Smooth muscle cell (in vitro differentiated cells): ENCODE results near the gene MAPK11. TPM values are rescaled to one million over a fixed set of nuclear protein-coding genes. Genes with fewer than 3 reads are reported as not detected.

ENCODE experiments used
- DNase-seq: peaks from one replicate; lab custom pipeline; 2025; ENCODE audit not compliant: unreplicated experiment; lab: John Stamatoyannopoulos, UW
- H2AFZ ChIP-seq: fragments of 200-600 bp; sonication (generic); 2 replicates; pipeline ENCODE4 v1.6.0; 2016; ENCODE audit warnings: antibody characterized with exemption, low read depth, mild to moderate bottlenecking
- H3F3A ChIP-seq: fragments of 200-600 bp; sonication (generic); 2 replicates; pipeline ENCODE4 v1.6.0; 2017; ENCODE audit warnings: antibody characterized with exemption, low read depth
- H3K27ac ChIP-seq: fragments of 200-600 bp; sonication (generic); 2 replicates; pipeline ENCODE4 v1.5.1; 2016; ENCODE audit warnings: low read depth, mild to moderate bottlenecking
- H3K27me3 ChIP-seq: fragments of 200-600 bp; sonication (generic); 2 replicates; pipeline ENCODE4 v1.6.1; 2016; ENCODE audit warnings: low read depth, mild to moderate bottlenecking
- H3K36me3 ChIP-seq: fragments of 200-600 bp; sonication (generic); 2 replicates; pipeline ENCODE4 v1.5.1; 2016; ENCODE audit warnings: low read depth
- H3K4me1 ChIP-seq: fragments of 200-600 bp; sonication (generic); 2 replicates; pipeline ENCODE4 v1.5.1; 2016; ENCODE audit warnings: low read depth
- H3K4me2 ChIP-seq: fragments of 200-600 bp; sonication (generic); 2 replicates; pipeline ENCODE4 v1.6.0; 2016; ENCODE audit warnings: mild to moderate bottlenecking
- H3K4me3 ChIP-seq: fragments of 200-600 bp; sonication (generic); 2 replicates; pipeline ENCODE4 v1.5.1; 2016; ENCODE audit warnings: mild to moderate bottlenecking
- H3K79me2 ChIP-seq: fragments of 200-600 bp; sonication (generic); 2 replicates; pipeline ENCODE4 v1.6.0; 2016; ENCODE audit warnings: low read depth, mild to moderate bottlenecking
- H3K9ac ChIP-seq: fragments of 200-600 bp; sonication (generic); 2 replicates; pipeline ENCODE4 v1.6.0; 2016; ENCODE audit warnings: low read depth
- H3K9me3 ChIP-seq: fragments of 200-600 bp; sonication (generic); replicated peaks from 2 replicates; pipeline ENCODE4 v1.5.1; 2016; ENCODE audit warnings: low read depth
- H4K20me1 ChIP-seq: fragments of 200-600 bp; sonication (generic); 2 replicates; pipeline ENCODE4 v1.6.0; 2016; ENCODE audit warnings: low read depth
- WGBS: methylation state at CpG from one replicate; pipeline ENCODE4 v1.1.7; 2016; ENCODE audit warnings: low lambda C conversion rate; 5-methylcytosine and 5-hydroxymethylcytosine counted together
- polyA plus RNA-seq: library from polyadenylated mRNA; unstranded; fragments of >200 nt; fragmentation: Nextera tagmentation; extraction: Ambion mirVana; gene quantifications from 2 replicates; pipeline ENCODE4 v1.2.1, GENCODE V29; 2016
- total RNA-seq: library from RNA; depleted of rRNA; stranded (reverse); fragments of >200 nt; gene quantifications from 2 replicates; pipeline ENCODE4 v1.2.3, GENCODE V29; 2014
- TF ChIP-seq, protein P1 (sequence below): fragments of 200-600 bp; sonication (generic); IDR thresholded peaks from 2 replicates; pipeline ENCODE4 v1.5.1; 2017; ENCODE audit warnings: borderline replicate concordance, mild to moderate bottlenecking, antibody characterized with exemption; ENCODE audit not compliant: insufficient read depth, poor library complexity, severe bottlenecking

MAPK11 gene
- total and polyA plus RNA-seq, 2 experiments from 2014 or later, result 0.65 to 4.2 TPM

- Histone ChIP-seq H4K20me1 (no peaks in the 10 kb centered on the region), H3K9ac (no peak overlapping the region), H3K9me3 (no peaks in the 10 kb centered on the region), H3K79me2 (no peaks in the 10 kb centered on the region), H2AFZ (no peak overlapping the region), H3K27ac (no peak overlapping the region), H3K4me3 (no peak overlapping the region), H3K36me3 (no peaks in the 10 kb centered on the region), H3K4me2 (no peak overlapping the region), H3K27me3 (no peaks in the 10 kb centered on the region), H3K4me1 (no peaks in the 10 kb centered on the region), H3F3A (no peaks in the 10 kb centered on the region)
- TF ChIP-seq, protein P1, sequence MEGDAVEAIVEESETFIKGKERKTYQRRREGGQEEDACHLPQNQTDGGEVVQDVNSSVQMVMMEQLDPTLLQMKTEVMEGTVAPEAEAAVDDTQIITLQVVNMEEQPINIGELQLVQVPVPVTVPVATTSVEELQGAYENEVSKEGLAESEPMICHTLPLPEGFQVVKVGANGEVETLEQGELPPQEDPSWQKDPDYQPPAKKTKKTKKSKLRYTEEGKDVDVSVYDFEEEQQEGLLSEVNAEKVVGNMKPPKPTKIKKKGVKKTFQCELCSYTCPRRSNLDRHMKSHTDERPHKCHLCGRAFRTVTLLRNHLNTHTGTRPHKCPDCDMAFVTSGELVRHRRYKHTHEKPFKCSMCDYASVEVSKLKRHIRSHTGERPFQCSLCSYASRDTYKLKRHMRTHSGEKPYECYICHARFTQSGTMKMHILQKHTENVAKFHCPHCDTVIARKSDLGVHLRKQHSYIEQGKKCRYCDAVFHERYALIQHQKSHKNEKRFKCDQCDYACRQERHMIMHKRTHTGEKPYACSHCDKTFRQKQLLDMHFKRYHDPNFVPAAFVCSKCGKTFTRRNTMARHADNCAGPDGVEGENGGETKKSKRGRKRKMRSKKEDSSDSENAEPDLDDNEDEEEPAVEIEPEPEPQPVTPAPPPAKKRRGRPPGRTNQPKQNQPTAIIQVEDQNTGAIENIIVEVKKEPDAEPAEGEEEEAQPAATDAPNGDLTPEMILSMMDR, result no peak
- DNase-seq, result no peak
- 93% methylated on average over 18 of the region's 18 CpGs for WGBS
Measured at GRCh38 chr22:50315289-50316113, 45.3 kb upstream of the MAPK11 start.

DNA sequence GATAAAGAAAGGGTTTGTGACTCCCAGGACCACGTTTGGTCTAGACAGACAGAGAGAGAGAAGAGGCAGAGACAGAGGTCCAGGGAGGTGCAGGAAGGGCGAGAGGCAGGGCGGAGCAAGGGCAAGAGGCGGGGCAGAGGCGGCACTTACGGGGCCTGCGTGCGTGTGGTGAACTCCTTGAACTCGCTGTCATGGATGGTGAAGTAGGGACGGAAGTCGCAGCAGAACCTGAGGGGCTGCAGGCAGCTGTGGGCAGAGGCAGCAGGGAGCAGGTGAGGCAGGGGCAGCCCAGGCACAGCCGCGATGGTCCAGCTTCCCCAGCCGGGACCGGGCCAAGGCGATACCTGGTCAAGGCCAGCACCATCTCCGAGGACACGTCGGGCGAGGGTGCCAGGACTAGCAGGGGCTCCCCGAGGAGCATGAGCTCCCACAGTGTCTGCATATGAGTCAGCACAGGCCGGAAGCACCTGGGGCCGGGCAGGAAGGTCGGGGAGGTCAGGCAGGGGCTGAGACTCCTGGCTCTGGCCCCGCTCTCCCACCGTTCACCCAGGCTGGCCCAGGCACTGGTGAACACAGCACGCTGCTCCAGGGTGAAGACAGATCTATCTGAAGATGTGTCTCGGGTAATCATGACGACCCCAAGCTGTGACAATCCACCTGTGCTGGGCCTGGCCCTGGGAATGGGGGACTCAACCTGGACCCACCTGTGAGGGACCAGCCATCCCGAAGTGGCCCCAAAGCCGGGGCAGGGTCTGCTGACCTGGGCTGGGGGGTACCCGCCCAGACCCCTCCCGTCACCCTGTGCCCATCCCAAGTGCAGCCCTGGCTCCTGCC is 44.5 kb upstream of the MAPK11 start:
- Histone ChIP-seq H3K9me3 (no peaks in the 10 kb centered on the region), H3K27me3 (no peaks in the 10 kb centered on the region), H3K36me3 (no peaks in the 10 kb centered on the region), H3F3A (no peaks in the 10 kb centered on the region), H4K20me1 (no peaks in the 10 kb centered on the region), H2AFZ (no peak overlapping the region), H3K4me1 (no peaks in the 10 kb centered on the region), H3K27ac (no peak overlapping the region), H3K4me2 (no peak overlapping the region), H3K79me2 (no peaks in the 10 kb centered on the region), H3K9ac (no peak overlapping the region), H3K4me3 (no peak overlapping the region)
- WGBS, result 75% methylated on average over 32 of the region's 33 CpGs
- TF ChIP-seq, protein P1, result no peak
- DNase-seq, result no peak

DNA sequence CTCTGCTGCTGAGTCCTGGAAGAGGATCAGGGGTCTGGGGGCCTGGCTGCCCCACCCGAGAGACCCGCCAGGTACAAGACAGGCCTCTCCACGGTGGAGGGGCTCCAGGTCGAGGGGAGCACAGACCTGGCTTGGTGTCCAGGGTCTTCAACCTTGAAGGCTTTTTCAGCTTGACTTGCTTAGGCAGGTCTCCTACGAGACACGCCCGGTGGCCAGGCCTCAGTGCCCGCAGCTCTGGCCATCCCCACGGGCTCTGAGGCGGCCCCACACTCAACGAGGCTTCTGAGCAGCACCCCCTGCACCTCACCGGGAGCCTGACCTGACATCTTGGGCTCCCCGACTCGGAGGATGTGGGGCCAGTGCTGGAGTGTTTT is 43.9 kb upstream of the MAPK11 start:
- Histone ChIP-seq H3F3A (no peaks in the 10 kb centered on the region), H3K27me3 (no peaks in the 10 kb centered on the region), H2AFZ (no peak overlapping the region), H3K36me3 (no peaks in the 10 kb centered on the region), H3K4me3 (no peak overlapping the region), H3K27ac (no peak overlapping the region), H3K4me1 (no peaks in the 10 kb centered on the region), H3K9me3 (no peaks in the 10 kb centered on the region), H4K20me1 (no peaks in the 10 kb centered on the region), H3K9ac (no peak overlapping the region), H3K4me2 (no peak overlapping the region), H3K79me2 (no peaks in the 10 kb centered on the region)
- TF ChIP-seq, protein P1, result no peak
- WGBS, result 88% methylated on average over 14 of the region's 14 CpGs
- DNase-seq, result no peak
